GM19043 (cell line): ENCODE results near the gene TRPC4AP.
"Not testable (repeated sequence)": the region's sequence is repeated elsewhere in the genome, so short reads cannot be mapped to it uniquely, and the experiment has no call there.

Experiments
- ATAC-seq: cut with Tn5 transposase; IDR thresholded peaks from one replicate; pipeline ENCODE4 v1.9.1; 2021; ENCODE audit warnings: low read depth; ENCODE audit not compliant: unreplicated experiment

TRPC4AP gene

DNA sequence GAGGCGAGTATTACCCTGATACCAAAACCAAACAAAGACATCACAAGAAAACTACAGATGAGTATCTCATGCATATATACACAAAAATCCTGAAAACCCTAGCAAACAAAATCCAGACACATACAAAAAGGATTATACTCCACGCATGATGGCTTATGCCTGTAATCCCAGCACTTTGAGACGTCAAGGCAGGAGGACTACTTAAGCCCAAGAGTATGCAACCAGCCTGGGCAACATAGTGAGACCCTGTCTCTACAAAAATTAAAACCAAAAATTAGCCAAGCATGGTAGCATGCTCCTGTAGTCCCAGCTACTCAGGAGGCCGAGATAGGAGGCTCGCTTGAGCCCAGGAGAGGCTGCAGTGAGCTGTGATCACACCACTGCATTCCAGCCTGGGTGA lies 32.4 kb downstream of the TRPC4AP start:
- ATAC-seq: no peak

DNA sequence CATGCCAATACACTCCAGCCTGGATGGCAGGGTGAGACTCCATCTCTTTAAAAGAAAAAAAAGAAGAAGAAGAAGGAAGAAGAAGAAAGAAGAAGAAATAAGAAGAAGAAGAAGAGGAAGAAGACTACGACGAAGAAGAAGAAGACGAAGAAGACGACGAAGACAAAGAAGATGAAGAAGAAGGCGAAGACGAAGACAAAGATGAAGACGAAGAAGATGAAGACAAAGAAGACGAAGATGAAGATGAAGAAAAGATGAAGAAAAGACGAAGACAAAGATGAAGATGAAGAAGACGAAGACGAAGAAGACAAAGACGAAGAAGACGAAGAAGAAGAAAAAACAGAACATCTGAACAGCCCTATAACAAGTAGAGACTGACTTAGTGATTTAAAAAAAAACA lies 33.0 kb downstream of the TRPC4AP start:
- ATAC-seq: no peak

DNA sequence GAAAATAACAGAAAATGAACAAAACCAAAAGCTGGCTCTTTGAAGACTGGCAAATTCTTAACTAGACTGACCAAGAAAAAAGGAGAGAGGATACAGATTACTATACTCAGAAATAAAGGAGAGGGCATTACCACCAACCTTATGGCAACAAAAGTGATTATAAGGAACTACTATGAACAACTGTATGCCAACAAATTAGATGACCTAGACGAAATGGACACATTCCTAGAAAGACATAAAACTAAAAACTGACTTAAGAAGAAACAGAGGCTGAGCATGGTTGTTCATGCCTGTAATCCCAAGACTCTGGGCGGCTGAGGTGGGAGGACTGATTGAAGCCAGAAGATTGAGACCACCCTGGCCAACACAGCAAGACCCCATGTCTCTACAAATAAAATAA lies 33.5 kb downstream of the TRPC4AP start:
- no peak for ATAC-seq

DNA sequence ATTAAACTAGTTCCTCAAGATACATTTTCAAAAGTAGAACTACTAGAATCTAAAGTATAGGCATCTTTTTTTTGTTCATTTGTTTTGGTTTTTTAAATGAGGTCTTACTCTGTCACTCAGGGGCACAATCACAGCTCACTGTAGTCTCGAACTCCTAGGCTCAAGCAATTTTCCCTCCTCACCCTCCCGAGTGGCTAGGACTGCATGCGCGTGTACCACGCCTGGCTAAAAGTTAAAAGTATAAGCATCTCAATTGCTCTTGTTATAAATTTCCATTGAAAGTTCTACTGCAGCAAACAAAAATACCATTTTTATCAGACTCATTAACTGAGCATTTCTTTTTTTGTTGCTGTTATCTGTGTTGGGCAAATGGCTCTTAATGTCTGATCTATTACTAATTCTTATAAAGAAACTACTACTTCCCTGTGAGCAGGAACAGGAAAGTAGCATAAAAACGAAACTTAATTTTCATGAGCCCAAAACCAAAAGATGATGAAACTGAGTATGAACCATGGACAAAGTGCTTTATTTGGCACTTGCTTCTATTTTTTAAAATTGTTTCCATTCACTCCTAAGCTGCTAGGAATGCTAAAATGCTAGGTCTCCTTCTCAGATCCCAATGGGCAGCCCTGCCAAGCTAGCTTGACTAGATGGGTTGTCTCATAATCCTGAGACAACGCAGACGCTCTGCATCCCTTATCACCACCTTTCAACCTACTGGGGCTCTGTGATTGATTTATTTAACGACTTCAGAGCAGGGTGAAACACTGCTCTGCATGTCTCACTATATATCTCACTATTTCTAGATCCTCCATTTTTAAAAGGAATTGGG lies 36.9 kb downstream of the TRPC4AP start:
- no peak for ATAC-seq

DNA sequence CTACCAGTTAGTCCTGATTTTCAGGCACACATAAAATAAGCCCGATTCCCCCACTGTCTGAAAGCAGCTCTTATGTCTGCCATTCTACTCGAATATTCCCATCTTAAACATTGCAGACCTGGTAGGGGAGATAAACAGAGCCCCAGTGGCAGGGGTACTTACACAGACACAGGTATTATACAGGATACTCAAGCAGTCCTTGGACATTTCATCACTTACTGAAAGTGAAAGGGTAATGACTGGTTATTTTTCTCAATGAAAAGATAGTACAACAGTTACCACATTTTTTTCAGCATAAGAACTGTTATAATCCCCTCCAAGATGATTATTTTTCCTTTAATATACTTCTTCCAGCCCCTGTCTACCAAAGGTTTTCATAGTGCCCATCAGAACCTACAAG lies 37.8 kb downstream of the TRPC4AP start:
- no peak for ATAC-seq

DNA sequence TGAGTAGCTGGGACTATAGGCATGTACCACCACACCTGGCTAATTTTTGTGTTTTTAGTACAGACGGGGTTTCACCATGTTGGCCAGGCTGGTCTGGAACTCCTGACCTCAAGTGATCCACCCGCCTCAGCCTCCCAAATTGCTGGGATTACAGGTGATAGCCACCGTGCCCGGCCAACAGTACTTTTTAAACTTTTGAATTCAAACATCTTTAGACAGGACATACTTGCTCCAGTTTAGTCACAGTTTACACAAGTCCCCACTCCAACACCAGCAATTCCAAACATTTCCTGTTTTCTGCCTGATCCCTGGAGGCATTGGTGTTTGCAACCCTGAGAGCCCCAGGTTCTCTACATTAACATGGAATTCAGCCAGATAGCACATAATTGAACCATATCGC lies 40.0 kb downstream of the TRPC4AP start:
- ATAC-seq: not testable (repeated sequence)

DNA sequence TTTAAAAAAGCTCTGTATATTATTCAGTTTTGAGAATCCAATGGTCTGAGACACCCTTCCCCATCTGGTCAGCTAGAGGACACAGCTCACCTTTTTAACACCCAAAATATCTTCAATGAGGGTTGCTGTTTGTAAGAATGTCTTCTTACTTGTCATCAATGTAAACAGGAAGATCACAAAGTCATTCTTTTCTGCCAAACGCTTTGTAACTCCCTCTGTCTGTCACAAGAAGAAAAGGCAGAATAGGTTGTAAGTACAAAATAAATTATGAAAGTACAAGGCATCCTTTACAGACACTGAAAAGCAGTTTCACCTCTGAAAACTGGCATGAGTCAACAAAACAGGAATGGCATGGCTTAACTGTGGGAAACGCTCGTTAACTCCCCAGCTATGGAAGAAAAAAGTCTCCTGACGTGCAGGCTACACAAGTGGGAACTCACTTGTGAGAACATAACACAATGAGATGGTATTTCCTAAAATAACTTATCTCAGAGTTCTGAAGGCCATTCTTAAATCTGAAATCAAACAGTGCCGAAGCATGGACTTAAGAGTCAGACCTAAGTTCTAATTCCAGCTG lies 42.7 kb downstream of the TRPC4AP start:
- ATAC-seq: no peak

DNA sequence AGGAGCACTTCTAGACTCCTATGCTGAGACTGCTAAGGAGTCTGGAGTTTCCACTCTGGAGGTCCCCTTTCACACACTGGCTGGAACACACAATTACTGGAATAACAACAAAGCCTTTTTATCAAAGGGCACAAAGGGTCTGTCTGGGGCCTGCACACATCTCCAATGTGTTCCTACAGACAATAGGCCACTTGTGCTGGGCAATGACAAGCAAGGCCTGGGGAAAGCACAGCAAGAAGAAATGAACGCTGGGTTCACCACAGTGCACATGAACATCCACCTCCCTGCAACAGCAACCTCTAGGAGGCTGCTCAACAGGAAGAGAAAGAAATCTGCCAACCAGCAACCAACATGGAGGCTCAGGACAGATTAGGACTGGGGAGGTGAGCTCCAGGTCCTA lies 43.9 kb downstream of the TRPC4AP start:
- no peak for ATAC-seq

DNA sequence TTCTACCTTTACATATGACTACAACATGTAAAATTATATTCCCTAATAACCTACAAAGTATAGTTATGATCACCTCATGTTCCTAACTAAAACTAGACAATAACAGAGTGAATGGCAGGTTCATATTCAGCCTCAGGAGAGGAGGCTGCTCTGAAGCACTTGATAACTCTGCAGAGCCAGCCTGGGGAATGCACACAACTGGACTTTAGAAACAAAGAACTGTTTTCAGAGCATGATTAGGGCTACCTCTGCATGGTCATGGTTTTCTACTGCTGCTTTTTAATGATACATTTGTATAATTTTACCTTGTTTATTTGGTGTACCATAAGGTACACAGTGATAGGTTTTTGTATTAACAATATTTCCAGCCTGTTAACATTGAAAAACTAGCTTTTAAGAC lies 50.3 kb downstream of the TRPC4AP start:
- no peak for ATAC-seq

DNA sequence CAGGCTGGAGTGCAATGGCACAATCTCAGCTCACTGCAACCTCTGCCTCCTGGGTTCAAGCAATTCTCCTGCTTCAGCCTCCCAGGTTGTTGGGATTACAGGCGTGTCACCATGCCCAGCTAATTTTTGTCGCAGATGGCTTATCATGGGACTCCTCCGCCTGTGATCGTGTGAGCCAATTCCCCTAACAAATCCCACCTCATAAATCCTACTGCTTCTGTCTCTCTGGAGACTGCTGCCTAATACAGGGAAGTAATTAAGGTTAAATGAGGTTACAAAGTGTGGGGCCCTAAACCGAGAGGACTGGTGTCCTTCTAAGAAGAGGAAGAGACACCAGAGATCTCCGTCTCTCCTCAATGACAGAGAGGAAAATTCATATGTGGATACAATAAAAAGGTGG lies 52.0 kb downstream of the TRPC4AP start:
- no peak for ATAC-seq

DNA sequence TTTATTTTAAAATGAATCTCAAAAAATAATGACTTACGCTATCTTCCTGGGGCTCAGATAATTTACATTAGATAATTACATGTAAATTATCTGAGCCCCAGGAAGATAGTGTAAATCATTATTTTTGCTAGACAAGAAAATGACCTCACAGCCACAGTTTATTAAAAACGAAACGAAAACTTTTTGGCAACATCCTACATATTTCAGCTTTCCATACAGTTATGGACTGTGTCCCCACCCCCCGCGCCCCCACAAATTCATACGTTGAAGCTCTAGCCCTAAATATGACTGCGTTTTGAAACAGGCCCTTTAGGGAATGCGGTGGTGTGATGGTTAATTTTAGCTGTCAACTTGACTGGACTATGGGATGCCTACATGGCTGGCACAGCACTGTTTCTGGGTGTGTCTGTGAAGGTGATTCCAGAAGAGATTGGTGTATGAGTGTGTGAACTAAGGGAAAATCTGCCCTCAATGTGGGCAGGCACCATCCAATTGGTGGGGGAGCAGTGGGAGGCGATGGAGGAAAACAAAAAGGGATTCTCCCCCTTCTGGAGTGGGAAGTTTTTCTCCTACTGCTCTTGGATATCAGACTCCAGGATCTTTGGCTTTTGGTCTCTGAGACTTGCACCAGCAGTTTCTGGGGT lies 52.6 kb downstream of the TRPC4AP start:
- no peak for ATAC-seq

DNA sequence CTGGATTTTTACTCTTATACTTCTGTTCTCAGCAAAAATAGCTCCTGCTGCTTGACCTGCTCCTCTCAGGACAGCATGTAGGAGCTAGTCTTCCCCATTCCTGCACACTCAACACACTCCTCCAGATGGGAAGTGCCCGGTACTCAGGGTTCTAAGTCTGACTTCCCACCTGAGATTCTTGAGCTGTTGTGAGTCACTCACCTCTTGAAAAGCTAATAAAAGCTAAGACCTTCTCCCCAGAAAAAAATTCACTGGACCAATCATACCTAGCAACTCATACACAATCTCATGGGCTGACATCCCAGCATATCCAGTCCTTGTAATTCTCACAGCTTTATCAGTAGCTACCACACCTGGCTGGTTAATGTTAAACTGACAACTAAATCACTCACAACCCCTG lies 53.5 kb downstream of the TRPC4AP start:
- no peak for ATAC-seq

DNA sequence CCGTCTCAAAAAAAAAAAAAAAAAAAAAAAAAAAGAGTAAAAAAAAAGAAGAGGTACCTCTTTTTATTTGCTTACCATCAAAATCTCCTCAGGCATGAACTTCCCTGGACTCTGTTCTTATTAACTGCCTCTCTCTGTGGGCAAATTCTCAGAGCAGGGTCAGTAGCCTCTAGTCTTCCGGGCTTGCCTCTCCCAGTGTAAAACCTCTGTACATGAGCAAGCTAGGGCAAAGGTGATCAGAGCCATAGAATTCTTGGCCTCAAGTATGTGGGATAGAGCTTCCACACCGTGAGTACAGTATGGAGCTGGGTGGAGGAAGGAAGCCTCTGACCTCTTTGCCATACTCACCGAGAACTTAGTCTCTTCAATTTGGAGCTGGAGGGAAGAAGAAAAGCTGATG lies 58.5 kb downstream of the TRPC4AP start:
- no peak for ATAC-seq

DNA sequence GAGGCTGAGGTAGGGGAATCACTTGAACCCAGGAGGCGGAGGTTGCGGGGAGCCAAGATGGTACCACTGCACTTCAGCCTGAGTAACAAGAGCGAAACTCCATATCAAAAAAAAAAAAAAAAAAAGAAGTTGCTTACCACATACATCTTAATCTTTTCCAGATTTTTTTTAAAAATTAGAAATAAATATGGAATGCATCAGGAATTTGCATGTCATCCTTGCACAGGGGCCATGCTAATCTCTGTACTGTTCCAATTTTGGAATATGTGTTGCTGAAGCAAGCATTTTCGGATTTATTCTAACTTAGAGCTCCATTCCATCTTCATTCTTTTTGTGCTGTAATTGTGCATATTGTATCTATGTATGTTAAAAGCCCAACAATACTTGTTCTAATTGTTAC lies 62.5 kb downstream of the TRPC4AP start:
- ATAC-seq: no peak

DNA sequence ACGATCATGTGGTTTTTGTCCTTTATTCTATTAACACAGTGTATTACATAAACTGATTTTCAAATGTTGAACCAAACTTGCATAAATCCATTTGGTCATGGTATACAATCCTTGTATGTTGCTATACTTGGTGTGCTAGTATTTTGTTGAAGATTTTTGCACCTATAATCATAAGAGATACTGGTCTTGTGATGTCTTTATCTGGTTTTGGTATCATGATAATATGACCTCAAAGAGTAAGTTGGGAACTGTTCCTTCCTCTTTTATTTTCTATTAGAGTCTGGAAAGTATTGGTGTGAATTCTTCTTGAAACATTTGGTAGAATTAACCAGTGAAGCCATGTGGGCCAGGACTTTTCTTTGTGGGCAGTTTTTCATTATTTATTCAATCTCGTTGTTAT lies 65.3 kb downstream of the TRPC4AP start:
- no peak for ATAC-seq

DNA sequence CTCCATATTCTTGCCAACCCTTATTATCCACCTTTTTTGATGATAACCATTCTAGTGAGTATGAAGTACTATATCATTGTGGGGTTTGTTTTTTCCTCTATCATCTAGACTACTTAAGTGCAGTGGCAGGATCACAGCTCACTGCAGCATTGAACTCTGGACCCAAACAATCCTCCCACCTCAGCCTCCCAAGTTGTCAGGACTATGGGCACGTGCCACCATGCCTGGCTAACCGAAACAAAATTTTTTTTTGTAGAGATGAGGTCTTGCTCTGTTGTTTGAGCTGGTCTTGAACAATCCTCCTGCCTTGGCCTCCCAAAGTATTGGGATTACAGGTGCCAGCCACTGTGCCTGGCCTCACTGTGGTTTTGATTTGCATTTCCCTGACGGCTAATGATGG lies 67.5 kb downstream of the TRPC4AP start:
- ATAC-seq: no peak

DNA sequence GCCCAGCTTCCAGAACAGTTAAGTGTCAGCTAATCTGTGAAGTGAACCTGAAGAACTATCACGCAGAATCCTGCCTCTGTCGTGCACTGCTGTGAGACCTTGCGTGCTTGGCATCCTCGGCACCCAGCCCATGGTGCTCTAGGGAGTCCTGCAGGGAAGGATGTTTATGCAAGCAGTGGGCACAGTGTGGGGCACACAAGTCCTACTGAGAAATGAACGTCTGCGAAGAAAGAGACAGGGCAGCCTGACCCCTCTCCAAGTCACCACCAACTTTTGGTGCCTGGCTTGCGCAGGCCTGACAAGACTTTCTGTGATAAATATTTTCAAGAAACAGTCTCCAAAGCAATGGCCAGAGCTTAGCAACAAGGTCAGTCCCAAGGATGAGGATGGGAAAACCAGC lies 69.0 kb downstream of the TRPC4AP start:
- no peak for ATAC-seq

DNA sequence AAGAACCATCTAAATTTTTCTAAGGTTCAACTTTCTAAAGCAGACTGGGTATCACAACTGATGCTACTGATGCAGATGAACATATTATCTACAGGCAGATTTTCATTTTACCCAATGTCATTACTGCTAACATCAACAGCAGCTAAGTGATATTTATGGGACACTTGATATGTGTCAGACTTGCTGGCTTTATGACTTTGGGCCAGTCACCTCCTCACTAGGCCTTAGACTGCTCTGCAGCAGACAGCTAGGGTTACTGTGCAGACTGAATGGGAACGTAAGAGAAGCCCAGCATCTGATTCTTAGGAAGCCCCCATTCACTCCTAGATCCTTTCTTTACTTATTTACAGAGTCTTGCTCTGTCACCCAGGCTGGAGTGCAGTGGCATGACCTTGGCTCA lies 70.8 kb downstream of the TRPC4AP start:
- ATAC-seq: no peak

DNA sequence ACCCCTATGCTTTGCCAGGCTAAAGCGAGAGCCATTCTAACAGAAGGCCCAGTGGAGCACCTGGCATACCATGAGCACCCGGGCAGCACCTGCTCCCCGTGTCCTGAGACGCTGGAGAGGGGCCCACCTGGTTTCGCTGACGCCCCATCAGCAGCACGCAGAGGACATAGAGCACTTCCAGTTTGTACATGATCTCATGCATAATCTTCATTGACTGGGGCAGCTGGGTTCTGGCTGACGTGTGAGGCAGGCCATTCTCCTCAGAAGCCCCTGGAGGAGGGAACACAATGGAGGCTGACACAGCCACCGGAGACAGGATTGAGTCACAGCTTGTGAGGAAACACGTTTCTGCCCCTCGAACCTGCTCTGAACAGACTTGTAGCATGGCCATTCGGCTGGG lies 71.5 kb downstream of the TRPC4AP start:
- ATAC-seq: no peak

DNA sequence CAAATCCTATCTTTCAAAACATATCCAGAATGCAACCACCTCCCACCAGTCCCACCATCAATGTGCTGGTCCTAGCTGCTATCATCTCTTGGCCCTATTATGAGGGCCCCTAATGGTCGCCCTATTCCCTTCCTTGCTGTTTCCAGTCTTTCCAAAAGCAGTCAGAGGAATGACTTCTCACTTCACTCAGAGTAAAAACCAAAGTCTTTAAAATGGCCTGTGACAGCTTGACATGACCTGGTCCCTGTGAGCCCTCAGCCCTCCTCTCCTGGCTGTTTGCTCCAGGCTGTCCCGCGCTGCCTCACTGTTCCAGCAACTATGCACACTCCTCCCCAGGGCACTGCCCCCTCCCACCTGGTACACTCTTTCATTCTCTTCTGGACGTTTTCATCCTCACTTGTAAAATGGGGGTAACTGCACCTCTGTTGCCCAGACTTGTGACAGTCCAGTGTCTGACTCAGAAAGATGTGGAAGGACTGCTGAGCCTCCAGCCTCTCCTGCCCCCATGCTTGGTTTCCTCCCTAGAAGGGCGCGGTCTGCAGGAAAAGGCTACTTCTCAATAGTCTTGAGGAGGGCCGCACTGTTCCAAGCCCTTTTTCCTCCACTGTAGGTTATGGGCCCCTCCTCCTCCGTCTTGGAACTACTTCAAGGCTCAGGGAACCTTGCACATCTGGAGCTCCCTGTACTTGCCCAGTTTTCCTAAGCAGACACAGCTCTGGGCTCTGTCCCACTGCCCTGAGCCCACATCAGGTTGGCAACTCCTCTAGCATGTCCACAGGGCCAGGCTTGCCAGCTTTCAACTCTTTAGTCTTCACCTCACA lies 72.3 kb downstream of the TRPC4AP start:
- no peak for ATAC-seq
